Astrocyte (in vitro differentiated cells and primary cell): ENCODE measurements around the gene EIF4G3. TPM values are rescaled to one million over a fixed set of nuclear protein-coding genes. Genes with fewer than 3 reads are reported as not detected.
"Not testable (repeated sequence)": the region's sequence is repeated elsewhere in the genome, so short reads cannot be mapped to it uniquely, and the experiment has no call there.

Experiments used
- DNase-seq: peaks from one replicate; pipeline ENCODE4 v3.0.0-alpha.2; 2010; ENCODE audit warnings: low read depth
- FAIRE-seq: peaks from 2 replicates; lab custom pipeline; 2011; peaks lifted over from hg19 to GRCh38; lab: Jason Lieb, UNC
- H2AFZ ChIP-seq: 2 replicates; pipeline ENCODE4 v1.6.0; 2012; ENCODE audit warnings: low read depth, low read length, inconsistent platforms
- H3K27ac ChIP-seq: 2 replicates; pipeline ENCODE4 v1.5.1; 2011; ENCODE audit warnings: low read depth, low read length, inconsistent platforms
- H3K27me3 ChIP-seq: 2 replicates; pipeline ENCODE4 v1.6.0; 2011; ENCODE audit warnings: low read length, inconsistent platforms; ENCODE audit not compliant: insufficient read depth
- H3K36me3 ChIP-seq: 2 replicates; pipeline ENCODE4 v1.5.1; 2011; ENCODE audit warnings: low read length, inconsistent platforms; ENCODE audit not compliant: insufficient read depth
- H3K4me1 ChIP-seq: 2 replicates; pipeline ENCODE4 v1.5.1; 2011; ENCODE audit warnings: low read length, inconsistent platforms; ENCODE audit not compliant: insufficient read depth
- H3K4me2 ChIP-seq: 2 replicates; pipeline ENCODE4 v1.6.0; 2012; ENCODE audit warnings: low read length, inconsistent platforms
- H3K4me3 ChIP-seq: 2 replicates; pipeline ENCODE4 v1.5.1; 2011; ENCODE audit warnings: low read depth, mild to moderate bottlenecking, low read length, inconsistent platforms; ENCODE audit not compliant: insufficient read depth
- H3K79me2 ChIP-seq: 2 replicates; pipeline ENCODE4 v1.6.0; 2012; ENCODE audit warnings: mild to moderate bottlenecking, low read length, inconsistent platforms; ENCODE audit not compliant: insufficient read depth
- H3K9ac ChIP-seq: 2 replicates; pipeline ENCODE4 v1.6.0; 2012; ENCODE audit warnings: mild to moderate bottlenecking, low read length, inconsistent platforms
- H3K9me3 ChIP-seq: 2 replicates; pipeline ENCODE4 v1.5.1; 2012; ENCODE audit warnings: low read depth, mild to moderate bottlenecking, low read length, inconsistent platforms; ENCODE audit not compliant: insufficient read depth
- H4K20me1 ChIP-seq: 2 replicates; pipeline ENCODE4 v1.6.0; 2012; ENCODE audit warnings: low read length, inconsistent platforms; ENCODE audit not compliant: insufficient read depth
- H3K27ac Mint-ChIP-seq: one replicate; pipeline ENCODE4 v1.8.0; 2021; ENCODE audit warnings: mild to moderate bottlenecking, mixed read lengths; ENCODE audit not compliant: unreplicated experiment
- H3K27me3 Mint-ChIP-seq: one replicate; pipeline ENCODE4 v1.8.0; 2021; ENCODE audit warnings: low read depth, mixed read lengths; ENCODE audit not compliant: unreplicated experiment
- H3K36me3 Mint-ChIP-seq: one replicate; pipeline ENCODE4 v1.8.0; 2021; ENCODE audit warnings: low read depth, mixed read lengths; ENCODE audit not compliant: unreplicated experiment
- H3K4me1 Mint-ChIP-seq: one replicate; pipeline ENCODE4 v1.8.0; 2021; ENCODE audit warnings: low read depth, mixed read lengths; ENCODE audit not compliant: unreplicated experiment
- H3K4me3 Mint-ChIP-seq: one replicate; pipeline ENCODE4 v1.8.0; 2021; ENCODE audit warnings: mild to moderate bottlenecking, moderate library complexity, mixed read lengths; ENCODE audit not compliant: unreplicated experiment
- H3K9me3 Mint-ChIP-seq: one replicate; pipeline ENCODE4 v1.8.0; 2021; ENCODE audit warnings: mild to moderate bottlenecking, mixed read lengths; ENCODE audit not compliant: unreplicated experiment
- EZH2 ChIP-seq: IDR thresholded peaks from 2 replicates; pipeline ENCODE4 v1.6.1; 2012; ENCODE audit warnings: mild to moderate bottlenecking, low read length, inconsistent platforms; ENCODE audit not compliant: insufficient read depth
- total RNA-seq: library from RNA; stranded (reverse); gene quantifications from 2 replicates; pipeline ENCODE4 v1.2.1, GENCODE V29; 2021
- TF ChIP-seq, protein P1 (sequence below): IDR thresholded peaks from 2 replicates; pipeline ENCODE4 v1.5.1; 2011; ENCODE audit warnings: low read depth, mild to moderate bottlenecking, inconsistent platforms, low read length, moderate library complexity; ENCODE audit not compliant: insufficient read depth

The EIF4G3 gene
- total RNA-seq, 1 donor from 2014 or later, result 76.1 TPM

DNA sequence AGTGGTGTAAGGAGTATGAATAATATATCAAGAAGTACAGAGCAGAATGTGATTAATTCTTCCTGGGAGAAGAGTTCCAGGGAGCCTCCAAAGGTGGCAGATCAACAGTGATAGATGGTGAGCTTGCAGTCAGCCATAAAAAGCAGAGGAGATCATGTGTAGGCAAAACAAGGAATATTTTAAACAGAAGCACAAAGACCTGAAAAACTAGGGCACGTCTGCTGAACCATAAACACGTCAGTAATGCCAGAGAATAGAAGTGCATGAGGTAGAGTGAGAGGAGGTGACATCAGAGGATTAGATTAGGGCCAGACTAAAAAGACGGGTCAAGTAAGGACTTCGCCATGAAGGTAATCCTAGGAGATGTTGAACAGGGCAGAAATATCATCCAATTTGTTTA lies 151.8 kb downstream of the EIF4G3 start:
- Histone ChIP-seq H3K9ac (no peak overlapping the region), H3K27ac (no peak overlapping the region), H3K9me3 (no peaks in the 10 kb centered on the region), H3K4me2 (no peak overlapping the region), H3K4me3 (no peak overlapping the region), H4K20me1 (peaks cover 23% of the 10 kb centered on the region), H3K27me3 (no peaks in the 10 kb centered on the region), H2AFZ (no peak overlapping the region), H3K36me3 (no peaks in the 10 kb centered on the region), H3K4me1 (peaks cover 17% of the 10 kb centered on the region), H3K79me2 (peaks cover 69% of the 10 kb centered on the region)
- TF ChIP-seq, protein P1, sequence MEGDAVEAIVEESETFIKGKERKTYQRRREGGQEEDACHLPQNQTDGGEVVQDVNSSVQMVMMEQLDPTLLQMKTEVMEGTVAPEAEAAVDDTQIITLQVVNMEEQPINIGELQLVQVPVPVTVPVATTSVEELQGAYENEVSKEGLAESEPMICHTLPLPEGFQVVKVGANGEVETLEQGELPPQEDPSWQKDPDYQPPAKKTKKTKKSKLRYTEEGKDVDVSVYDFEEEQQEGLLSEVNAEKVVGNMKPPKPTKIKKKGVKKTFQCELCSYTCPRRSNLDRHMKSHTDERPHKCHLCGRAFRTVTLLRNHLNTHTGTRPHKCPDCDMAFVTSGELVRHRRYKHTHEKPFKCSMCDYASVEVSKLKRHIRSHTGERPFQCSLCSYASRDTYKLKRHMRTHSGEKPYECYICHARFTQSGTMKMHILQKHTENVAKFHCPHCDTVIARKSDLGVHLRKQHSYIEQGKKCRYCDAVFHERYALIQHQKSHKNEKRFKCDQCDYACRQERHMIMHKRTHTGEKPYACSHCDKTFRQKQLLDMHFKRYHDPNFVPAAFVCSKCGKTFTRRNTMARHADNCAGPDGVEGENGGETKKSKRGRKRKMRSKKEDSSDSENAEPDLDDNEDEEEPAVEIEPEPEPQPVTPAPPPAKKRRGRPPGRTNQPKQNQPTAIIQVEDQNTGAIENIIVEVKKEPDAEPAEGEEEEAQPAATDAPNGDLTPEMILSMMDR, result no peak
- peaks cover 12% of the 10 kb centered on the region for H3K36me3 Mint-ChIP-seq
- no peaks in the 10 kb centered on the region for H3K27me3 Mint-ChIP-seq
- H3K9me3 Mint-ChIP-seq, result peaks cover 2% of the 10 kb centered on the region
- no peak overlapping the region for H3K27ac Mint-ChIP-seq
- DNase-seq (no peak), FAIRE-seq (no peak)
- H3K4me3 Mint-ChIP-seq, result no peak overlapping the region
- peaks cover 23% of the 10 kb centered on the region for H3K4me1 Mint-ChIP-seq

DNA sequence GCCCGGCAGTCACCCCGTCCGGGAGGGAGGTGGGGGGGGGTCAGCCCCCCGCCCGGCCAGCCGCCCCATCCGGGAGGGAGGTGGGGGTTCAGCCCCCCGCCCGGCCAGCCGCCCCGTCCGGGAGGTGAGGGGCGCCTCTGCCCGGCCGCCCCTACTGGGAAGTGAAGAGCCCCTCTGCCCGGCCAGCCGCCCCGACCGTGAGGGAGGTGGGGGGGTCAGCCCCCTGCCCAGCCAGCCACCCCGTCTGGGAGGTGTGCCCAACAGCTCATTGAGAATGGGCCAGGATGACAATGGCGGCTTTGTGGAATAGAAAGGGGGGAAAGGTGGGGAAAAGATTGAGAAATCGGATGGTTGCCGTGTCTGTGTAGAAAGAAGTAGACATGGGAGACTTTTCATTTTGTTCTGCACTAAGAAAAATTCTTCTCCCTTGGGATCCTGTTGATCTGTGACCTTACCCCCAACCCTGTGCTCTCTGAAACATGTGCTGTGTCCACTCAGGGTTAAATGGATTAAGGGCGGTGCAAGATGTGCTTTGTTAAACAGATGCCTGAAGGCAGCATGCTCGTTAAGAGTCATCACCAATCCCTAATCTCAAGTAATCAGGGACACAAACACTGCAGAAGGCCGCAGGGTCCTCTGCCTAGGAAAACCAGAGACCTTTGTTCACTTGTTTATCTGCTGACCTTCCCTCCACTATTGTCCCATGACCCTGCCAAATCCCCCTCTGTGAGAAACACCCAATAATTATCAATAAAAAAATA lies 152.4 kb downstream of the EIF4G3 start:
- not testable (repeated sequence) for H2AFZ ChIP-seq, H3K36me3 ChIP-seq, DNase-seq, H3K4me3 ChIP-seq, H3K4me3 Mint-ChIP-seq, H3K4me2 ChIP-seq, H3K36me3 Mint-ChIP-seq, H3K9me3 Mint-ChIP-seq, FAIRE-seq, H3K27ac ChIP-seq, H3K9ac ChIP-seq, H3K27me3 ChIP-seq, H3K27ac Mint-ChIP-seq, H3K27me3 Mint-ChIP-seq, H3K9me3 ChIP-seq
- H3K4me1 Mint-ChIP-seq, result peaks cover 24% of the 10 kb centered on the region
- Histone ChIP-seq H3K4me1 (peaks cover 17% of the 10 kb centered on the region), H4K20me1 (peaks cover 23% of the 10 kb centered on the region), H3K79me2 (peaks cover 65% of the 10 kb centered on the region)

DNA sequence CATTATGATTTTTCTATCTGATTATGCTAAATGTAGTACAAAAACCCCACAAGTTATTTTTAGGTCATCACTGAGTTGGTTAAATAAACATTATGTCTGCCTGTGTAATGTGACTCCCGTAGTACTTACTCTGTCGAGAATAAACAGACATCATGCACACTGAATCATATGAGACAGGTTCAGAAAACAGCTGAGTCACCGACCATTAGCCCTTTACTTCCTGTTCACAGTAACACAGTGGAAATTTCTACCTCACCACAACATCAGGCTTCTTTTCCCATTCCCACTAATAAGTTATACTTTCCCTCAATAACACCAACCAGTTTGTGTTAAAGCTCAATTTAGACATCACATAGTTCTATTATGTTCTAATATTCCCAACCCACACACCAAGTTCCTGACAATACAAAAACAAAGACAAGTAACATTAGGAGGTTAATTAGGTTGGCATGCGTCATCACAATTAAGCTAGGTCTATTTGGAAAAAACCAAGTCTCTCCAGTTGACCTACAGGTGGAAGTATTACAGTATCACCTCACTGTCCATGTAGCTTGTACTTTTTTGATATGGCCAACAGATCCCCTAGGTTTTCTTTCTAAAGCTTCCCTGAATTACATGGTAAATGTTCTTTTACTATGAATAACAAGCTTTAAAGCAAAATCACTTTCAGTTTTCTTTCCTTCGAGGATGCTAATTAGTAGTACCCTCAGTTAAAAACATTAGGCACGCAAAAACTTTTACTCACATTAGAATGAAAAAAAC lies 154.2 kb downstream of the EIF4G3 start:
- peak overlapping the region; percentile 98 for H3K27ac ChIP-seq
- no peaks in the 10 kb centered on the region for H3K9me3 Mint-ChIP-seq
- peak overlapping the region; percentile 98 for H3K27ac Mint-ChIP-seq
- peaks cover 8% of the 10 kb centered on the region for H3K36me3 Mint-ChIP-seq
- peak overlapping the region; percentile 69 for H3K4me3 Mint-ChIP-seq
- no peak overlapping the region for H2AFZ ChIP-seq
- no peaks in the 10 kb centered on the region for H3K27me3 Mint-ChIP-seq
- H3K4me2 ChIP-seq, result peak overlapping the region; percentile 82
- peak; percentile 99 for DNase-seq
- TF ChIP-seq EZH2, result no peak
- TF ChIP-seq, protein P1, result no peak
- H3K4me3 ChIP-seq, result peak overlapping the region; percentile 45
- FAIRE-seq, result peak; percentile 99
- no peaks in the 10 kb centered on the region for H3K27me3 ChIP-seq
- H3K9me3 ChIP-seq, result no peaks in the 10 kb centered on the region
- H3K4me1 Mint-ChIP-seq, result peaks cover 24% of the 10 kb centered on the region
- H3K79me2 ChIP-seq, result peaks cover 61% of the 10 kb centered on the region
- H3K36me3 ChIP-seq, result no peaks in the 10 kb centered on the region
- H3K4me1 ChIP-seq, result peaks cover 17% of the 10 kb centered on the region
- peak overlapping the region; percentile 78 for H3K9ac ChIP-seq
- peaks cover 25% of the 10 kb centered on the region for H4K20me1 ChIP-seq
